Vagina (tissue), 2 donors: ENCODE data around the gene GPBP1. TPM values are rescaled to one million over a fixed set of nuclear protein-coding genes. Genes with fewer than 3 reads are reported as not detected.
"Not testable (repeated sequence)": the region's sequence is repeated elsewhere in the genome, so short reads cannot be mapped to it uniquely, and the experiment has no call there.

Experiments
- DNase-seq, 2 donors: peaks; one replicate each; pipeline ENCODE4 v3.0.0-alpha.2; 2017; ENCODE audit errors: extremely low spot score in 2 of 2
- H3K27ac ChIP-seq: fragments of 200-600 bp; sonication (generic); one replicate; pipeline ENCODE4 v1.5.1; 2019
- H3K27me3 ChIP-seq: fragments of 200-600 bp; sonication (generic); one replicate; pipeline ENCODE4 v1.5.1; 2019
- H3K36me3 ChIP-seq, 2 donors: fragments of 200-600 bp; sonication (generic); one replicate each; pipeline ENCODE4 v1.5.1; 2017 to 2019
- H3K4me1 ChIP-seq: fragments of 200-600 bp; sonication (generic); one replicate; pipeline ENCODE4 v1.5.1; 2019
- H3K4me3 ChIP-seq, 2 donors: fragments of 200-600 bp; sonication (generic); 1 replicate in 1 of 2; 2 replicates in 1 of 2; pipeline ENCODE4 v1.5.1; 2016 to 2019
- H3K9me3 ChIP-seq: fragments of 200-600 bp; sonication (generic); one replicate; pipeline ENCODE4 v1.5.1; 2019
- POLR2A ChIP-seq, 2 donors: fragments of 450-650 bp; IDR thresholded peaks; one replicate each; pipeline ENCODE4 v1.6.1; 2017; ENCODE audit warnings: antibody characterized with exemption in 2 of 2, mild to moderate bottlenecking in 2 of 2, moderate library complexity in 2 of 2
- POLR2AphosphoS5 ChIP-seq, 2 donors: sonication (generic); formaldehyde crosslinking; IDR thresholded peaks; one replicate each; pipeline ENCODE4 v1.9.0; 2017; ENCODE audit warnings: antibody characterized with exemption in 2 of 2, mild to moderate bottlenecking in 2 of 2, low read depth in 1 of 2; ENCODE audit not compliant: insufficient read depth in 1 of 2
- intact Hi-C: fragments of 100-400 bp; cut with DNase I; formaldehyde crosslinking; loops from one replicate; pipeline ENCODE4 v1.15.1; 2023
- total RNA-seq: library from RNA; depleted of rRNA; stranded (reverse); fragments of >200 nt; gene quantifications from one replicate; pipeline ENCODE4 v1.2.3, GENCODE V29; 2016
- TF ChIP-seq, protein P1 (sequence below), 3 experiments: fragments of 450-650 bp in 2 of 3; fragments of 200-600 bp in 1 of 3; sonication (generic) in 1 of 3; IDR thresholded peaks; one replicate each; pipeline ENCODE4 v1.5.1; 2017 to 2019; ENCODE audit warnings: antibody characterized with exemption in 3 of 3, mild to moderate bottlenecking in 2 of 3, moderate library complexity in 2 of 3

Gene GPBP1
- total RNA-seq, 1 donor from 2014 or later, result 62.6 TPM

DNA sequence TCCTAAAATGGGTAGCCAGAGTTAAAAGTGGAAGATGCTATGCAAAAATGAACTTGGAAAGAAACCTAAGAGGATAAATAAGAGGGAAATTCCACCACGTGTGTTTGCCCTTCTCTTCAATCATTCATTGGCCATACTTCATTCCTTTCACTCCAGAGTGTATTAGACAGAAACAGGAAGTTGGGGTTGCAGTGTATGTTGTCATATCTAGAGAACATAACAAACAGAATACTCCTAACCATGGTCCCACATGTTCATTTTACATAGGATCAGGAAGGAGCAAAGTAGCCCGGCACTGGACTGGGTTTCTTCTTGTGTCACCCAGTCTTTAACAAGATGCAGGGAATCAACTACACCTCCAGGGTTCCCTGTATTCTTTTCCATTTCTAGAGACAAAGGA, 7.6 kb upstream of the GPBP1 start:
- no peak for TF ChIP-seq POLR2A (IDR thresholded peaks at IDR 0.05)
- TF ChIP-seq, protein P1, sequence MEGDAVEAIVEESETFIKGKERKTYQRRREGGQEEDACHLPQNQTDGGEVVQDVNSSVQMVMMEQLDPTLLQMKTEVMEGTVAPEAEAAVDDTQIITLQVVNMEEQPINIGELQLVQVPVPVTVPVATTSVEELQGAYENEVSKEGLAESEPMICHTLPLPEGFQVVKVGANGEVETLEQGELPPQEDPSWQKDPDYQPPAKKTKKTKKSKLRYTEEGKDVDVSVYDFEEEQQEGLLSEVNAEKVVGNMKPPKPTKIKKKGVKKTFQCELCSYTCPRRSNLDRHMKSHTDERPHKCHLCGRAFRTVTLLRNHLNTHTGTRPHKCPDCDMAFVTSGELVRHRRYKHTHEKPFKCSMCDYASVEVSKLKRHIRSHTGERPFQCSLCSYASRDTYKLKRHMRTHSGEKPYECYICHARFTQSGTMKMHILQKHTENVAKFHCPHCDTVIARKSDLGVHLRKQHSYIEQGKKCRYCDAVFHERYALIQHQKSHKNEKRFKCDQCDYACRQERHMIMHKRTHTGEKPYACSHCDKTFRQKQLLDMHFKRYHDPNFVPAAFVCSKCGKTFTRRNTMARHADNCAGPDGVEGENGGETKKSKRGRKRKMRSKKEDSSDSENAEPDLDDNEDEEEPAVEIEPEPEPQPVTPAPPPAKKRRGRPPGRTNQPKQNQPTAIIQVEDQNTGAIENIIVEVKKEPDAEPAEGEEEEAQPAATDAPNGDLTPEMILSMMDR (IDR thresholded peaks at IDR 0.05), result no peak
- no peak for TF ChIP-seq POLR2AphosphoS5 (IDR thresholded peaks at IDR 0.05; ENCODE audit: insufficient read depth in 1 of 2, low read depth in 1 of 2)
- H3K27ac ChIP-seq, result no peak overlapping the region
- no peak for DNase-seq
- no peaks in the 10 kb centered on the region for H3K36me3 ChIP-seq
- no peak overlapping the region for H3K4me3 ChIP-seq
- no peaks in the 10 kb centered on the region for H3K4me1 ChIP-seq
- no peaks in the 10 kb centered on the region for H3K9me3 ChIP-seq
- H3K27me3 ChIP-seq, result no peaks in the 10 kb centered on the region
- intact Hi-C loops, result no loop called here

DNA sequence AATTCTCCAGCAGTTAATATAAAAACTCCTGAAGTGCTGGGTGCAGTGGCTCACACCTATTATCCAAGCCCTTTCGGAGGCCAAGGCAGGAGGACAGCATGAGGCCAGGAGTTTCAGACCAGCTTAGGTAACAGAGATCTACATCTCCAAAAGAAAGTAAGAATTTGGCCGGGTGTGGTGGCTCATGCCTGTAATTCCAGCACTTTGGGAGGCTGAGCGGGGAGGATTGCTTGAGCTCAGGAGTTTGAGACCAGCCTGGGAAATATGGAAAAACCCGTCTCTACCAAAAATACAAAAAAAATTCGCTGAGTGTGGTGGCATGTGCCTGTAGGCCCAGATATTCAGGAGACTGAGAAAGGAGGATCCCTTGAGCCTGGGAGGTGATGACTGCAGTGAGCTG, 6.7 kb upstream of the GPBP1 start:
- H3K27ac ChIP-seq, result no peak overlapping the region
- H3K9me3 ChIP-seq, result no peaks in the 10 kb centered on the region
- TF ChIP-seq, protein P1 (IDR thresholded peaks at IDR 0.05), result no peak
- no peak for TF ChIP-seq POLR2AphosphoS5 (IDR thresholded peaks at IDR 0.05; ENCODE audit: insufficient read depth in 1 of 2, low read depth in 1 of 2)
- TF ChIP-seq POLR2A (IDR thresholded peaks at IDR 0.05), result no peak
- intact Hi-C loops, result no loop called here
- peaks cover 8% of the 10 kb centered on the region for H3K4me1 ChIP-seq
- H3K4me3 ChIP-seq, result no peak overlapping the region
- no peaks in the 10 kb centered on the region for H3K27me3 ChIP-seq
- no peak for DNase-seq
- H3K36me3 ChIP-seq, result no peaks in the 10 kb centered on the region

DNA sequence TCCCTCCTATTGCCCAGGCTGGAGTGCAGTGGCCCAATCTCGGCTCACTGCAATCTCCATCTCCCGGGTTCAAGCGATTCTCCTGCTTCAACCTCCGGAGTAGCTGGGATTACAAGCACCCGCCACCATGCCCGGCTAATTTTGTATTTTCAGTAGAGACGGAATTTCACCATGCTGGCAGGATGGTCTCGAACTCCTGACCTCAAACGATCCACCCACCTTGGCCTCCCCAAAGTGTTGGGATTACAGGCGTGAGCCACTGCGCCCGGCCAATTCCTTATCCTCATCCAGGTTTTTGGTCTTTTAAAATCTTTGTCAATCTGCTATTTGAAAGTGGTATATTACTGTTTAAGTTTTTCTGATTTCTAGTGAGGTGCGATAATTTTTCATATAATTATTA, 3.7 kb upstream of the GPBP1 start:
- peaks cover 18% of the 10 kb centered on the region for H3K4me1 ChIP-seq
- not testable (repeated sequence) for H3K9me3 ChIP-seq, H3K27ac ChIP-seq, DNase-seq, H3K27me3 ChIP-seq, H3K4me3 ChIP-seq, H3K36me3 ChIP-seq
- intact Hi-C loops, result loop anchor here (5.0 to 10.0 kb wide), 3 partner anchors 55 to 263 kb away; partner anchors contain the start of genes MIER3 and SETD9

DNA sequence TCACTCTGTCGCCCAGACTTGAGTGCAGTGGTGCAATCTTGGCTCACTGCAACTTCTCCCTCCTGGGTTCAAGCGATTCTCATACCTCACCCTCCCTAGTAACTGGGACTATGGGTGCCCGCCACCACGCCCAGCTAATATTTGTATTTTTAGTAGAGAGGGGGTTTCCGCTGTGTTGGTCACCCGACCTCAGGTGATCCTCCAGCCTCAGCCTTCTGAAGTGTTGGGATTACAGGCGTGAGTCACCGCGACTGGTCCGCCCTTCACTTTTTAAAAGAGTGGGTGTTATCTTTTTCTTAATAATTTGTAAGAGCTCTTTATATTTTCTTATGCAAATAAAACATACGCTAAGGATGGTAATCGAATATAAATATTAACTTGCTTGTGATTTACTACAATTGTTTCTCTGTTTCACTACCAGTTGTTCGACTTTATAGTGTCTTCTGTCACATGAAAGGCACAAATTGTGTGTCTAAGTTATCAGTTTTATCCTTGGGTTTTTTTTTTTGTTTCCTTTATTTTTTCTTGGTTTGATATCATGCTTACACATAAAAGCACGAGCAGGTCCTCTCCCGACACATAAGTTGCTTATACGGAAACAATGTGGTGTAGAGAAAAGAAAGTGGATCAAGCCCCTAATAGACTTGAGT, 1.9 kb upstream of the GPBP1 start:
- intact Hi-C loops, result loop anchor here (5.0 to 10.0 kb wide), 3 partner anchors 53 to 265 kb away; partner anchors contain the start of genes MIER3 and SETD9

DNA sequence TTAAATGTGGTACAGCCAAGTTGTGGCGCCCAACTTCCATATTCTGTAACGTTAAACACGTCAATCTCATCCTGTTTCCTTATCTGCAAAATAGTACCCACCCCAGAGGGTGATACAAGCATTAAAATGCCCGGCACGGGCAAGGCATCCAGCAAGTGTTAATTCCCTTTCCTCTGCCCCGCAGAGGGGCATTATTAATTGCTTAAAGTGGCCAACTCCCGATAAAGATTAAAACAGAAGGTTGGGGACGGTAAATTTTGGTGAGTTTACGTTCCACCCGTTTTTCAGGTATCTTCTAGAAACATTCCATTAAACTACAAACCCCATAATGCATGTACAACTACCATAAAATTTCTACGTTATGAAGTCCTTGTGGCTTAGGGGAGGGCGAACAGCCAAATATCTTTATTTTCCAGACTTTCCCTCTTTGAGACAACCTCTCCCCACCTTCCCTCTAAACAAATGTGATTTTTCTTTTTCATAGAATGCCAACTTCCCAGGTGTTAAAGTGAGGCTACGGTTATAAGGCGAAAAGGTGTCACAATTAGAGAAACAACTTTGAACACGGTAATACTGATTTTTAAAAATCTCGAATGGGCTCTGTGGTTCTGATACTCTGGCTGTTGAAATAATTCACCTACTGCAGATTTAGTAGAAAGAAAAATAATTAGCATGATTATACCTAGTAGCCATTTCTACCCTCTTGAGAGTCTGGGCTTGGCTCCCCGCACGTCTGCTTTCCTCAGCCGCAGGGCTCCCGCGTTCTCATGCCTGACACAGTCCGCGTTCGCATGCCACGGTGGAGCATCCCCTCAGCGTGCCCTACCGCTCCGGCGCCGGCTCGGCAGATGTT, 1.2 kb upstream of the GPBP1 start:
- Histone ChIP-seq H3K27me3 (no peaks in the 10 kb centered on the region), H3K36me3 (no peaks in the 10 kb centered on the region), H3K4me3 (peak overlapping the region; percentile 92 to 93), H3K4me1 (peaks cover 41% of the 10 kb centered on the region), H3K9me3 (no peaks in the 10 kb centered on the region), H3K27ac (peak overlapping the region; percentile 100)
- DNase-seq, result peak in 1 of 2 donors; percentile 89
- intact Hi-C loops, result loop anchor here (5.0 to 10.0 kb wide), 3 partner anchors 52 to 265 kb away; partner anchors contain the start of genes MIER3 and SETD9
- TF ChIP-seq, protein P1 (IDR thresholded peaks at IDR 0.05), result no peak
- TF ChIP-seq POLR2A (IDR thresholded peaks at IDR 0.05) (no peak), POLR2AphosphoS5 (IDR thresholded peaks at IDR 0.05; ENCODE audit: insufficient read depth in 1 of 2, low read depth in 1 of 2) (no peak)

More for the DNA sequence above, 1.9 kb upstream of the GPBP1 start:
- H3K4me1 ChIP-seq, result peaks cover 33% of the 10 kb centered on the region
- peak overlapping the region; percentile 100 for H3K27ac ChIP-seq
- H3K36me3 ChIP-seq, result no peaks in the 10 kb centered on the region
- no peaks in the 10 kb centered on the region for H3K27me3 ChIP-seq
- H3K9me3 ChIP-seq, result no peaks in the 10 kb centered on the region
- TF ChIP-seq POLR2AphosphoS5 (IDR thresholded peaks at IDR 0.05; ENCODE audit: insufficient read depth in 1 of 2, low read depth in 1 of 2), result no peak
- TF ChIP-seq POLR2A (IDR thresholded peaks at IDR 0.05), result no peak
- TF ChIP-seq, protein P1 (IDR thresholded peaks at IDR 0.05), result no peak
- peak overlapping the region; percentile 92 to 93 for H3K4me3 ChIP-seq
- DNase-seq, result no peak
